ENCODE data around the gene SEZ6. TPM values are rescaled to one million over a fixed set of nuclear protein-coding genes. Genes with fewer than 3 reads are reported as not detected.

Gene SEZ6
- total and polyA plus RNA-seq, 2 donors (not counting 1 experiment from before 2014, with no cell fraction given) = not detected

- Mint-ChIP-seq H3K4me3 (no peak overlapping the region), H3K9me3 (ENCODE audit: insufficient read depth) (no peaks in the 10 kb centered on the region), H3K27ac (no peak overlapping the region), H3K27me3 (peaks cover 11% of the 10 kb centered on the region), H3K4me1 (peaks cover 16% of the 10 kb centered on the region)
- intact Hi-C loops (cut with micrococcal nuclease) = no loop called here
- ChIA-PET CTCF (no interaction called here), POLR2A (interaction anchor here (0.7 kb wide), 1 partner anchor 32 kb away, joined by 6 read pairs; no protein-coding TSS in a partner anchor)
- peaks cover 0 to 10% (median 4%) of the 10 kb centered on the region in 4 experiments for H3K27me3 ChIP-seq (replicated peaks in 1 of 4; ENCODE audit: control extremely low read depth in 1 of 4, control insufficient read depth in 3 of 4, insufficient read depth in 4 of 4, low read length in 3 of 4)
- ATAC-seq (ENCODE audit: low read depth) (no peak), DNase-seq (no peak)
- no peaks in the 10 kb centered on the region for H3K79me2 ChIP-seq (ENCODE audit: control insufficient read depth, insufficient read depth, low read length)
- no peak for TF ChIP-seq EZH2 (IDR thresholded peaks at IDR 0.05; ENCODE audit: borderline replicate concordance, insufficient read depth, low read depth, low read length, poor library complexity, severe bottlenecking)
- TF ChIP-seq, protein P1, sequence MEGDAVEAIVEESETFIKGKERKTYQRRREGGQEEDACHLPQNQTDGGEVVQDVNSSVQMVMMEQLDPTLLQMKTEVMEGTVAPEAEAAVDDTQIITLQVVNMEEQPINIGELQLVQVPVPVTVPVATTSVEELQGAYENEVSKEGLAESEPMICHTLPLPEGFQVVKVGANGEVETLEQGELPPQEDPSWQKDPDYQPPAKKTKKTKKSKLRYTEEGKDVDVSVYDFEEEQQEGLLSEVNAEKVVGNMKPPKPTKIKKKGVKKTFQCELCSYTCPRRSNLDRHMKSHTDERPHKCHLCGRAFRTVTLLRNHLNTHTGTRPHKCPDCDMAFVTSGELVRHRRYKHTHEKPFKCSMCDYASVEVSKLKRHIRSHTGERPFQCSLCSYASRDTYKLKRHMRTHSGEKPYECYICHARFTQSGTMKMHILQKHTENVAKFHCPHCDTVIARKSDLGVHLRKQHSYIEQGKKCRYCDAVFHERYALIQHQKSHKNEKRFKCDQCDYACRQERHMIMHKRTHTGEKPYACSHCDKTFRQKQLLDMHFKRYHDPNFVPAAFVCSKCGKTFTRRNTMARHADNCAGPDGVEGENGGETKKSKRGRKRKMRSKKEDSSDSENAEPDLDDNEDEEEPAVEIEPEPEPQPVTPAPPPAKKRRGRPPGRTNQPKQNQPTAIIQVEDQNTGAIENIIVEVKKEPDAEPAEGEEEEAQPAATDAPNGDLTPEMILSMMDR (IDR thresholded peaks at IDR 0.05) = no peak
- peaks cover 0 to 2% (median 0%) of the 10 kb centered on the region in 3 donors for H3K9me3 ChIP-seq (ENCODE audit: control extremely low read depth in 1 of 3, control insufficient read depth in 2 of 3, insufficient read depth in 1 of 3, low read length in 2 of 3)
- H3K4me2 ChIP-seq (replicated peaks; ENCODE audit: low read depth, low read length, poor library complexity, severe bottlenecking) = no peak overlapping the region
- no peak overlapping the region for H3K4me3 ChIP-seq (ENCODE audit: control extremely low read depth in 1 of 5, extremely low read depth in 1 of 5, insufficient read depth in 1 of 5, low read depth in 2 of 5, low read length in 4 of 5)
- H3K36me3 ChIP-seq (replicated peaks in 1 of 2; ENCODE audit: control extremely low read depth in 1 of 2, control insufficient read depth in 1 of 2, extremely low read depth in 1 of 2, insufficient read depth in 2 of 2, low read length in 1 of 2) = no peaks in the 10 kb centered on the region
- peaks cover 14 to 15% of the 10 kb centered on the region in 2 donors for H3K4me1 ChIP-seq (ENCODE audit: control insufficient read depth in 2 of 2, insufficient read depth in 2 of 2, low read length in 2 of 2)
- 100% methylated on average over 2 of the region's 2 CpGs for WGBS (ENCODE audit: insufficient coverage)
- no peaks in the 10 kb centered on the region for H4K20me1 ChIP-seq (ENCODE audit: control insufficient read depth, insufficient read depth, low read length, poor library complexity, severe bottlenecking)
- H3K9ac ChIP-seq (ENCODE audit: low read length) = no peak overlapping the region
- no peak overlapping the region for H2AFZ ChIP-seq (ENCODE audit: insufficient read depth, low read depth, low read length, poor library complexity, severe bottlenecking)
- H3K27ac ChIP-seq (ENCODE audit: low read length in 2 of 2) = no peak overlapping the region
Observed at GRCh38 chr17:29041091-29041490, 35.3 kb upstream of the SEZ6 start.

- no peak for DNase-seq
- H4K20me1 ChIP-seq (ENCODE audit: control insufficient read depth, insufficient read depth, low read length, poor library complexity, severe bottlenecking) = no peaks in the 10 kb centered on the region
- H3K36me3 ChIP-seq (replicated peaks in 1 of 2; ENCODE audit: control extremely low read depth in 1 of 2, control insufficient read depth in 1 of 2, extremely low read depth in 1 of 2, insufficient read depth in 2 of 2, low read length in 1 of 2) = no peaks in the 10 kb centered on the region
- ChIA-PET CTCF (no interaction called here), POLR2A (interaction anchor here (0.7 kb wide), 1 partner anchor 33 kb away, joined by 6 read pairs; no protein-coding TSS in a partner anchor)
- peaks cover 0 to 8% (median 2%) of the 10 kb centered on the region in 3 donors for H3K9me3 ChIP-seq (ENCODE audit: control extremely low read depth in 1 of 3, control insufficient read depth in 2 of 3, insufficient read depth in 1 of 3, low read length in 2 of 3)
- 96% methylated on average over 6 of the region's 13 CpGs for WGBS (ENCODE audit: insufficient coverage)
- intact Hi-C loops (cut with micrococcal nuclease) = loop anchor here (10.0 kb wide), 1 partner anchor 75 kb away; no protein-coding TSS in a partner anchor
- no peak overlapping the region for H2AFZ ChIP-seq (ENCODE audit: insufficient read depth, low read depth, low read length, poor library complexity, severe bottlenecking)
- ATAC-seq (ENCODE audit: low read depth) = no peak
- H3K27me3 Mint-ChIP-seq = peaks cover 17% of the 10 kb centered on the region
- TF ChIP-seq EZH2 (IDR thresholded peaks at IDR 0.05; ENCODE audit: borderline replicate concordance, insufficient read depth, low read depth, low read length, poor library complexity, severe bottlenecking) = no peak
- TF ChIP-seq, protein P1 (IDR thresholded peaks at IDR 0.05) = no peak
- H3K27ac ChIP-seq (ENCODE audit: low read length in 2 of 2) = no peak overlapping the region
- H3K4me3 Mint-ChIP-seq = no peak overlapping the region
- H3K4me2 ChIP-seq (replicated peaks; ENCODE audit: low read depth, low read length, poor library complexity, severe bottlenecking) = no peak overlapping the region
- peaks cover 16% of the 10 kb centered on the region for H3K4me1 Mint-ChIP-seq
- no peaks in the 10 kb centered on the region for H3K9me3 Mint-ChIP-seq (ENCODE audit: insufficient read depth)
- H3K27ac Mint-ChIP-seq = no peak overlapping the region
- peaks cover 14 to 15% of the 10 kb centered on the region in 2 donors for H3K4me1 ChIP-seq (ENCODE audit: control insufficient read depth in 2 of 2, insufficient read depth in 2 of 2, low read length in 2 of 2)
- no peaks in the 10 kb centered on the region for H3K79me2 ChIP-seq (ENCODE audit: control insufficient read depth, insufficient read depth, low read length)
- no peak overlapping the region for H3K9ac ChIP-seq (ENCODE audit: low read length)
- H3K4me3 ChIP-seq (ENCODE audit: control extremely low read depth in 1 of 5, extremely low read depth in 1 of 5, insufficient read depth in 1 of 5, low read depth in 2 of 5, low read length in 4 of 5) = no peak overlapping the region
- H3K27me3 ChIP-seq (replicated peaks in 1 of 4; ENCODE audit: control extremely low read depth in 1 of 4, control insufficient read depth in 3 of 4, insufficient read depth in 4 of 4, low read length in 3 of 4) = peaks cover 0 to 21% (median 6%) of the 10 kb centered on the region in 4 experiments
Observed at GRCh38 chr17:29039764-29040598, 34.1 kb upstream of the SEZ6 start.
